IgD-negative memory B cell (primary cell): ENCODE measurements around the gene EGFR. TPM values are rescaled to one million over a fixed set of nuclear protein-coding genes. Genes with fewer than 3 reads are reported as not detected.

Experiments
- H3K27ac Mint-ChIP-seq, 3 donors: one replicate each; pipeline ENCODE4 v1.8.0; 2020 to 2022; ENCODE audit warnings: mild to moderate bottlenecking in 3 of 3, mixed read lengths in 3 of 3, moderate library complexity in 1 of 3
- H3K27me3 Mint-ChIP-seq: one replicate; pipeline ENCODE4 v1.8.0; 2021; ENCODE audit warnings: mixed read lengths
- H3K36me3 Mint-ChIP-seq: one replicate; pipeline ENCODE4 v1.8.0; 2020; ENCODE audit warnings: mild to moderate bottlenecking, mixed read lengths
- H3K4me1 Mint-ChIP-seq, 3 donors: one replicate each; pipeline ENCODE4 v1.8.0; 2020 to 2022; ENCODE audit warnings: mixed read lengths in 3 of 3, mild to moderate bottlenecking in 1 of 3
- H3K4me3 Mint-ChIP-seq, 4 donors: one replicate each; pipeline ENCODE4 v1.8.0; 2020 to 2022; ENCODE audit warnings: mild to moderate bottlenecking in 4 of 4, mixed read lengths in 4 of 4, moderate library complexity in 3 of 4
- H3K9me3 Mint-ChIP-seq, 3 donors: one replicate each; pipeline ENCODE4 v1.8.0; 2020 to 2021; ENCODE audit warnings: mixed read lengths in 3 of 3, mild to moderate bottlenecking in 1 of 3
- polyA plus RNA-seq: library from polyadenylated mRNA; unstranded; fragments of 300-500 nt; fragmentation: Illumina TruSeq; gene quantifications from one replicate; pipeline ENCODE4 v1.2.3, GENCODE V29; 2021

The EGFR gene
- polyA plus RNA-seq, 1 donor from 2014 or later: not detected

GRCh38 chr7:55131142-55131929, 112.5 kb downstream of the EGFR start:
- H3K36me3 Mint-ChIP-seq: peaks cover 1% of the 10 kb centered on the region
- H3K4me1 Mint-ChIP-seq: peaks cover 0 to 4% (median 2%) of the 10 kb centered on the region in 3 donors
- H3K9me3 Mint-ChIP-seq: no peaks in the 10 kb centered on the region
- peaks cover 9% of the 10 kb centered on the region for H3K27me3 Mint-ChIP-seq
- H3K27ac Mint-ChIP-seq: no peak overlapping the region
- H3K4me3 Mint-ChIP-seq: no peak overlapping the region

GRCh38 chr7:55132550-55132889, 113.7 kb downstream of the EGFR start:
- Mint-ChIP-seq H3K4me3 (no peak overlapping the region), H3K27me3 (peaks cover 9% of the 10 kb centered on the region), H3K4me1 (peaks cover 0 to 4% (median 2%) of the 10 kb centered on the region in 3 donors), H3K36me3 (peaks cover 1% of the 10 kb centered on the region), H3K27ac (no peak overlapping the region), H3K9me3 (peaks cover 0 to 2% (median 0%) of the 10 kb centered on the region in 3 donors)

GRCh38 chr7:55132890-55133551, 114.2 kb downstream of the EGFR start:
- Mint-ChIP-seq H3K4me3 (no peak overlapping the region), H3K27me3 (peaks cover 9% of the 10 kb centered on the region), H3K36me3 (peaks cover 1% of the 10 kb centered on the region), H3K9me3 (peaks cover 0 to 2% (median 0%) of the 10 kb centered on the region in 3 donors), H3K27ac (no peak overlapping the region), H3K4me1 (peaks cover 0 to 4% (median under 1%) of the 10 kb centered on the region in 3 donors)

- peaks cover 0 to 4% (median 0%) of the 10 kb centered on the region in 3 donors for H3K4me1 Mint-ChIP-seq
- H3K27ac Mint-ChIP-seq: peak overlapping the region in 1 of 3 donors; percentile 41
- H3K9me3 Mint-ChIP-seq: peaks cover 2 to 6% (median 4%) of the 10 kb centered on the region in 3 donors
- peaks cover 1% of the 10 kb centered on the region for H3K36me3 Mint-ChIP-seq
- peaks cover 8% of the 10 kb centered on the region for H3K27me3 Mint-ChIP-seq
- H3K4me3 Mint-ChIP-seq: peak overlapping the region in 1 of 4 donors; percentile 9
These were observed 115.0 kb downstream of the EGFR start for GRCh38 chr7:55133630-55134358.

- Mint-ChIP-seq H3K4me1 (peaks cover 0 to 4% (median 0%) of the 10 kb centered on the region in 3 donors), H3K4me3 (no peak overlapping the region), H3K36me3 (peaks cover 1% of the 10 kb centered on the region), H3K9me3 (peaks cover 4 to 11% (median 6%) of the 10 kb centered on the region in 3 donors), H3K27ac (no peak overlapping the region), H3K27me3 (peaks cover 8% of the 10 kb centered on the region)
These were observed 115.5 kb downstream of the EGFR start for GRCh38 chr7:55134359-55134725.

GRCh38 chr7:55134786-55135185, 116.0 kb downstream of the EGFR start:
- peaks cover 4 to 11% (median 6%) of the 10 kb centered on the region in 3 donors for H3K9me3 Mint-ChIP-seq
- no peak overlapping the region for H3K4me3 Mint-ChIP-seq
- peaks cover 0 to 4% (median 0%) of the 10 kb centered on the region in 3 donors for H3K4me1 Mint-ChIP-seq

GRCh38 chr7:55135462-55135861, 116.6 kb downstream of the EGFR start:
- H3K36me3 Mint-ChIP-seq: peaks cover 1% of the 10 kb centered on the region

More at GRCh38 chr7:55134786-55135185, 116.0 kb downstream of the EGFR start:
- Mint-ChIP-seq H3K36me3 (peaks cover 1% of the 10 kb centered on the region), H3K27me3 (peaks cover 8% of the 10 kb centered on the region), H3K27ac (no peak overlapping the region)

GRCh38 chr7:55138663-55139062, 119.8 kb downstream of the EGFR start:
- H3K27ac Mint-ChIP-seq: no peak overlapping the region
- no peaks in the 10 kb centered on the region for H3K27me3 Mint-ChIP-seq
- H3K36me3 Mint-ChIP-seq: peaks cover 1% of the 10 kb centered on the region
- no peak overlapping the region for H3K4me3 Mint-ChIP-seq
- H3K4me1 Mint-ChIP-seq: peaks cover 3 to 6% (median 3%) of the 10 kb centered on the region in 3 donors
- H3K9me3 Mint-ChIP-seq: peaks cover 5 to 11% (median 6%) of the 10 kb centered on the region in 3 donors

More at GRCh38 chr7:55135462-55135861, 116.6 kb downstream of the EGFR start:
- no peak overlapping the region for H3K4me3 Mint-ChIP-seq
- no peak overlapping the region for H3K27ac Mint-ChIP-seq
- peaks cover 8% of the 10 kb centered on the region for H3K27me3 Mint-ChIP-seq
- peaks cover 4 to 11% (median 6%) of the 10 kb centered on the region in 3 donors for H3K9me3 Mint-ChIP-seq
- H3K4me1 Mint-ChIP-seq: peaks cover 0 to 4% (median under 1%) of the 10 kb centered on the region in 3 donors

GRCh38 chr7:55140221-55140940, 121.6 kb downstream of the EGFR start:
- peaks cover 5 to 11% (median 6%) of the 10 kb centered on the region in 3 donors for H3K9me3 Mint-ChIP-seq

GRCh38 chr7:55140941-55141278, 122.1 kb downstream of the EGFR start:
- Mint-ChIP-seq H3K4me3 (no peak overlapping the region), H3K9me3 (peaks cover 5 to 11% (median 6%) of the 10 kb centered on the region in 3 donors), H3K27ac (no peak overlapping the region), H3K27me3 (peaks cover under 1% of the 10 kb centered on the region), H3K4me1 (peaks cover 3 to 6% (median 3%) of the 10 kb centered on the region in 3 donors), H3K36me3 (peaks cover 3% of the 10 kb centered on the region)

More at GRCh38 chr7:55140221-55140940, 121.6 kb downstream of the EGFR start:
- peaks cover 3% of the 10 kb centered on the region for H3K36me3 Mint-ChIP-seq
- peak overlapping the region in 1 of 3 donors; percentile 53 for H3K27ac Mint-ChIP-seq
- H3K4me1 Mint-ChIP-seq: peaks cover 3 to 6% (median 3%) of the 10 kb centered on the region in 3 donors
- H3K27me3 Mint-ChIP-seq: no peaks in the 10 kb centered on the region
- no peak overlapping the region for H3K4me3 Mint-ChIP-seq

GRCh38 chr7:55142919-55143600, 124.2 kb downstream of the EGFR start:
- Mint-ChIP-seq H3K27ac (no peak overlapping the region), H3K4me1 (peaks cover 3 to 6% (median 3%) of the 10 kb centered on the region in 3 donors), H3K4me3 (no peak overlapping the region), H3K36me3 (peaks cover 2% of the 10 kb centered on the region), H3K9me3 (peaks cover 3 to 16% (median 5%) of the 10 kb centered on the region in 3 donors), H3K27me3 (peaks cover 10% of the 10 kb centered on the region)

- H3K4me3 Mint-ChIP-seq: no peak overlapping the region
- H3K36me3 Mint-ChIP-seq: peaks cover 2% of the 10 kb centered on the region
- H3K4me1 Mint-ChIP-seq: peaks cover 3 to 6% (median 3%) of the 10 kb centered on the region in 3 donors
- peaks cover 0 to 5% (median 2%) of the 10 kb centered on the region in 3 donors for H3K9me3 Mint-ChIP-seq
- H3K27ac Mint-ChIP-seq: no peak overlapping the region
- H3K27me3 Mint-ChIP-seq: peaks cover 10% of the 10 kb centered on the region
These were observed 125.8 kb downstream of the EGFR start for GRCh38 chr7:55144333-55145317.

- Mint-ChIP-seq H3K36me3 (peaks cover 2% of the 10 kb centered on the region), H3K4me1 (peaks cover 2 to 4% (median 2%) of the 10 kb centered on the region in 3 donors), H3K27ac (no peak overlapping the region), H3K4me3 (no peak overlapping the region), H3K9me3 (peaks cover 0 to 5% (median 2%) of the 10 kb centered on the region in 3 donors), H3K27me3 (peaks cover 10% of the 10 kb centered on the region)
These were observed 126.8 kb downstream of the EGFR start for GRCh38 chr7:55145606-55146005.
